ENCODE results near the gene BDH1.

Gene BDH1

DNA sequence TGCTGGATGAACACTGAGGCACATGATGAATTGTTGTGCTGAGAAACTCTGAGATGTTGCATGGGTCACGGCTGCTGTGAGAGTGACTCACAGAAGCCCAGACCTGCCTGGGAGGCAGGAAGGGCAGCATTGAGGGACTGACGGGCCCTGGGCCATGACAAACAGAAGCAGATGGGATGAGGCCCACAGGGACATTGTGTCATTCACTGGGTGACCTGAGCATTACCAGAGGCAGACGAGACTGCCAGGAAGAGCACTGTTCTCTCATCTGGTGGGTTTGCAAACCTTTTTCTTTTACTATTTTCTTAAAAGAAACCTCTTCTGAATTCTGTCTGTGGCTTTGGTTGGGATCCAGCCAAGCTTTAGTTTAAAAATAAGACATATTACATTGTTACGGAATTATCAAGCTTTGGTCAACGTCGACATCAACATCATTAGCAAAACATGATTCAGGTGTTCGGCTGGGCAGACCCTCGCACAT is 67.8 kb downstream of the BDH1 start:
- ChIA-PET CTCF (interaction anchor here (1.5 kb wide), 1 partner anchor 11 kb away, joined by 4 read pairs; no protein-coding TSS in a partner anchor), POLR2A (no interaction called here)
- DNase-seq (ENCODE audit: extremely low spot score), result no peak
- TF ChIP-seq, protein P1, sequence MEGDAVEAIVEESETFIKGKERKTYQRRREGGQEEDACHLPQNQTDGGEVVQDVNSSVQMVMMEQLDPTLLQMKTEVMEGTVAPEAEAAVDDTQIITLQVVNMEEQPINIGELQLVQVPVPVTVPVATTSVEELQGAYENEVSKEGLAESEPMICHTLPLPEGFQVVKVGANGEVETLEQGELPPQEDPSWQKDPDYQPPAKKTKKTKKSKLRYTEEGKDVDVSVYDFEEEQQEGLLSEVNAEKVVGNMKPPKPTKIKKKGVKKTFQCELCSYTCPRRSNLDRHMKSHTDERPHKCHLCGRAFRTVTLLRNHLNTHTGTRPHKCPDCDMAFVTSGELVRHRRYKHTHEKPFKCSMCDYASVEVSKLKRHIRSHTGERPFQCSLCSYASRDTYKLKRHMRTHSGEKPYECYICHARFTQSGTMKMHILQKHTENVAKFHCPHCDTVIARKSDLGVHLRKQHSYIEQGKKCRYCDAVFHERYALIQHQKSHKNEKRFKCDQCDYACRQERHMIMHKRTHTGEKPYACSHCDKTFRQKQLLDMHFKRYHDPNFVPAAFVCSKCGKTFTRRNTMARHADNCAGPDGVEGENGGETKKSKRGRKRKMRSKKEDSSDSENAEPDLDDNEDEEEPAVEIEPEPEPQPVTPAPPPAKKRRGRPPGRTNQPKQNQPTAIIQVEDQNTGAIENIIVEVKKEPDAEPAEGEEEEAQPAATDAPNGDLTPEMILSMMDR (IDR thresholded peaks at IDR 0.05; ENCODE audit: control extremely low read depth, extremely low read depth, low read depth, missing control alignments), result no peak

DNA sequence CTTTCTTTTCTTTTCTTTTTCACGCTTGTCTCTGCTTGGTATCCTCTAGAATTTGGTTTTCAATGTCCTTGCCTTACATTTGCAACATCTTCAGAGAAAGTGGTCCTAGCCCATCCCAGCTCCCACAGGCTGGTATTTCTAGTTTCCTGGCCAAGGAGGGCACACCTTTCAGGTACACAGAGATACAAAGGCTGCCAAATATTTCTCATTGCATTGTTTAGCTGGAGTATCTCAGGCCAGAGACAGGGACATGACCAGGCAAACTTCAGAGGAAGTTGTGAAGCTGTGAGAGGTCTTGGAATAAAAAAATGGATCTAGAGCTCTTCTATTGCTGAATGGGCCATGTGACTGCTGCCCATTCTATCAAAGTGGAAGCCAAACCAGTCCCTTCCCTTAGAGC is 68.9 kb downstream of the BDH1 start:
- no peak for DNase-seq (ENCODE audit: extremely low spot score)
- ChIA-PET CTCF (interaction anchor here (1.0 to 1.1 kb wide), 2 partner anchors 15 to 23 kb away, joined by 3 read pairs; no protein-coding TSS in a partner anchor), POLR2A (no interaction called here)
- TF ChIP-seq, protein P1 (IDR thresholded peaks at IDR 0.05; ENCODE audit: control extremely low read depth, extremely low read depth, low read depth, missing control alignments), result no peak

DNA sequence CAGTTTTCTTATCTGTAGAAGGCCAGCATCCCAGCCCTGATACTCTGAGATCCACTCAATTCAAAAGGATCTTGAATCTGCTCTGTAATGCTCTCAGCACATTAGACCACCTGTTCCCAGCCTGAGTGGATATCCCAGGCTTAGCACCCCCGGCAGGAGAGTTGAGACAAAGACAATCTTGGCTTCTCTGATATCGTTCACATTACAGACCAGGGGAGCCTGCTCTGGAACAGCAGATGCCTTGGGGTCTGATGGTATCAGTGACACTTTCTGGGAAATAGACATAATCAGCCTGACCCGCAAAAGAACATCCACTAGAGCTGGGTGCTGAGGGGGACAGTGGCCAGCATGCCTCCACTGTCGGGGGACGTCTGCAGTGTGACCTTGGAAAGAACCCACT is 70.6 kb downstream of the BDH1 start:
- POLR2A ChIA-PET, result no interaction called here
- DNase-seq (ENCODE audit: extremely low spot score), result no peak

DNA sequence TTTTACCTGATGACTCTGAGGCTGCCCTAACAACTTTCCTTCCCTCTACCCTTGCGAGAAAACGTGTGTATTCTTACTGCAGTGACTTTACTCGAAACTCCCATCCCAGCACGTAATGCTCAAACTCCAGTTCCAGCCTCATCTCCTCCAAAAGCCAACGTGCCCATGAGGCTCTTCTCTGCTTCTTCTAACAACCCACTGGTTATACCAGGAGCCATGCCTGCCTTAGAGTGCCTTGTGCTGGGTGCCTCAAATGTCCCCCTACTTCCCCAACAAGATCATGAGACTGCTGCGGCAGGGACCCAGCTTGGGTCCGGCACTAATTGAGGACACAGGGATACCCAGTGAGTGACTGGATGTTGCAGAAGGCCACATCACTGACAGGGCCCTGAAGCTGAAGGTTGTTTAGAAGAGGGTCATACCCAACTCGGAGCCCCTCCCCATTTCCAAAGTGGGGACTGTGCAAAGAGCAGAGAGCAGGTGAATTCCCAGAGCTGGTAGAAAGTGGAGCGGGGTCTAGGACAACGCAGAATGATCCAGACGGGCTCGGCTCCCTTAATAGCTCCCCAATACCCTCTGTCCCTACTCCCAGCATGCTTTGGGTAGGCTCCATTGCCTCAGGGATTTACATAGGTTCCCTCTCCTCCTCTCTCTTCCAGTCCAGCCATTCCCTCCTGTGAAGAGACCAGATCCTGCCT is 71.4 kb downstream of the BDH1 start:
- CTCF ChIA-PET, result interaction anchor here (1.2 to 2.3 kb wide), 3 partner anchors 11 to 17 kb away, joined by 3 to 5 read pairs (median 4); no protein-coding TSS in a partner anchor
- DNase-seq (ENCODE audit: extremely low spot score), result no peak
- POLR2A ChIA-PET, result interaction anchor here (0.6 kb wide), 1 partner anchor 98 kb away, joined by 3 read pairs; no protein-coding TSS in a partner anchor
- TF ChIP-seq, protein P1 (IDR thresholded peaks at IDR 0.05; ENCODE audit: control extremely low read depth, extremely low read depth, low read depth, missing control alignments), result no peak

More for the DNA sequence above, 70.6 kb downstream of the BDH1 start:
- CTCF ChIA-PET, result interaction anchor here (1.2 to 2.3 kb wide), 4 partner anchors 12 to 17 kb away, joined by 3 to 5 read pairs (median 4); no protein-coding TSS in a partner anchor
- TF ChIP-seq, protein P1 (IDR thresholded peaks at IDR 0.05; ENCODE audit: control extremely low read depth, extremely low read depth, low read depth, missing control alignments), result no peak

DNA sequence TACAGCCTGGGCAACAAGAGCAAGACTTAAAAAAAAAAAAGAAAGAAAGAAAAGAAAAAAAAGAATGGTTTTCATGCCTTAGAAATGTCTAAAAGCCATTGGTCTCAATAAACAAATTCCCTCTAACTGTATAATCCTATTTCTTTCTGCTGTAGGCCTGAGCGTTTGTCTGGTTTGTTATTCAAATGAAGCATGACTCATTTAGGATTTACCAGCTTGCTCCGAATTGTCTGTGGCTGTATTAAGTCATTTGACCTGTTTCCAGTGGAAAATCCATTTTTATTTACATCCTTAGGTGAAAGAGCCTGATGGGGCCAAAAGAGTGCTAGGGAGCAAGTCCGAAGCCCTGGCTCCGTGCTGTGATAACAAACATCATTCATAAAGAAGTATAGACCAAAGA is 73.8 kb downstream of the BDH1 start:
- no peak for DNase-seq (ENCODE audit: extremely low spot score)
- CTCF ChIA-PET, result interaction anchor here (0.8 to 2.3 kb wide), 2 partner anchors 20 to 28 kb away, joined by 3 to 7 read pairs; no protein-coding TSS in a partner anchor
- POLR2A ChIA-PET, result no interaction called here
- TF ChIP-seq, protein P1 (IDR thresholded peaks at IDR 0.05; ENCODE audit: control extremely low read depth, extremely low read depth, low read depth, missing control alignments), result no peak

DNA sequence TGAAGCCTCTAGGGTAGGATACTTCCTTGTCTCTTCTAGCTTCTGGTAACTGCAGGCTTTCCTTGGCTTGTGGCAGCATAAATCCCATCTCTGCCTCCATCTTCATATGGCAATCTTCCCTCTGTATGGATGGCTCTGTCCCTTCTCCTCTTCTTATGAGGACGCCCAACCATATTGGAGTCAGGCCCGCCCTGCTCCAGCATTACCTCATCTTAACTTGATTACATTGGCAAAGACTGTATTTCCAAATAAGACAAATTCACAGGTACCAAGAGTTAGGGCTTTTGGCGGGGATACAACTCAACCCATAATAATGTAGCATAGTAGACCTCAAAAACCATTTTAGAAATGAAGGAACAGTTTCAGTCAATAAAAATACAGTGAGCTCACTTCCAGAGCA is 75.4 kb downstream of the BDH1 start:
- TF ChIP-seq, protein P1 (IDR thresholded peaks at IDR 0.05; ENCODE audit: control extremely low read depth, extremely low read depth, low read depth, missing control alignments), result no peak
- ChIA-PET CTCF (interaction anchor here (1.1 to 2.3 kb wide), 2 partner anchors 30 to 166 kb away, joined by 3 to 7 read pairs; no protein-coding TSS in a partner anchor), POLR2A (interaction anchor here (1.0 kb wide), 1 partner anchor 117 kb away, joined by 3 read pairs; no protein-coding TSS in a partner anchor)
- no peak for DNase-seq (ENCODE audit: extremely low spot score)

All from GM10248 (cell line).